Hepatocyte (in vitro differentiated cells): Measurements from ENCODE around the gene CCR5. TPM values are rescaled to one million over a fixed set of nuclear protein-coding genes. Genes with fewer than 3 reads are reported as not detected.

Experiments
- DNase-seq: peaks from one replicate; pipeline ENCODE4 v3.0.0-alpha.2; 2016; ENCODE audit warnings: low spot score
- H2AFZ ChIP-seq: fragments of 200-600 bp; sonication (generic); 2 replicates; pipeline ENCODE4 v1.6.0; 2016; ENCODE audit warnings: antibody characterized with exemption, mild to moderate bottlenecking
- H3K27ac ChIP-seq: fragments of 200-600 bp; sonication (generic); 2 replicates; pipeline ENCODE4 v1.5.1; 2016; ENCODE audit warnings: mild to moderate bottlenecking
- H3K27me3 ChIP-seq: fragments of 200-600 bp; sonication (generic); 2 replicates; pipeline ENCODE4 v1.6.1; 2016
- H3K36me3 ChIP-seq: fragments of 200-600 bp; sonication (generic); replicated peaks from 2 replicates; pipeline ENCODE4 v1.5.1; 2016; ENCODE audit warnings: low read depth; ENCODE audit not compliant: insufficient read depth
- H3K4me1 ChIP-seq: fragments of 200-600 bp; sonication (generic); 2 replicates; pipeline ENCODE4 v1.5.1; 2016; ENCODE audit warnings: mild to moderate bottlenecking, moderate library complexity; ENCODE audit not compliant: insufficient read depth
- H3K4me2 ChIP-seq: fragments of 200-600 bp; sonication (generic); 2 replicates; pipeline ENCODE4 v1.6.0; 2016
- H3K4me3 ChIP-seq: fragments of 200-600 bp; sonication (generic); 2 replicates; pipeline ENCODE4 v1.5.1; 2016; ENCODE audit warnings: mild to moderate bottlenecking
- H3K79me2 ChIP-seq: fragments of 200-600 bp; sonication (generic); 2 replicates; pipeline ENCODE4 v1.6.0; 2017; ENCODE audit warnings: mild to moderate bottlenecking
- H3K9me2 ChIP-seq: fragments of 200-600 bp; sonication (generic); replicated peaks from 2 replicates; pipeline ENCODE4 v1.6.0; 2017; ENCODE audit warnings: mild to moderate bottlenecking; ENCODE audit not compliant: insufficient read depth
- H3K9me3 ChIP-seq: fragments of 200-600 bp; sonication (generic); 2 replicates; pipeline ENCODE4 v1.5.1; 2016; ENCODE audit warnings: low read depth, mild to moderate bottlenecking
- H4K20me1 ChIP-seq: fragments of 200-600 bp; sonication (generic); 2 replicates; pipeline ENCODE4 v1.6.0; 2016; ENCODE audit warnings: mild to moderate bottlenecking; ENCODE audit not compliant: insufficient read depth, poor library complexity, severe bottlenecking
- EZH2 ChIP-seq: fragments of 200-600 bp; sonication (generic); IDR thresholded peaks from 2 replicates; pipeline ENCODE4 v1.6.1; 2016; ENCODE audit warnings: antibody characterized with exemption, mild to moderate bottlenecking, borderline replicate concordance
- EZH2phosphoT487 ChIP-seq: fragments of 200-600 bp; sonication (generic); IDR thresholded peaks from one replicate; pipeline ENCODE4 v1.6.1; 2018; ENCODE audit warnings: antibody characterized with exemption, mild to moderate bottlenecking, low read depth, moderate library complexity; ENCODE audit not compliant: unreplicated experiment, severe bottlenecking
- WGBS: methylation state at CpG from one replicate; pipeline ENCODE4 v1.1.6; 2016; ENCODE audit warnings: low lambda C conversion rate; ENCODE audit errors: missing lambda C conversion rate; 5-methylcytosine and 5-hydroxymethylcytosine counted together
- polyA plus RNA-seq: library from polyadenylated mRNA; unstranded; fragments of >200 nt; fragmentation: Nextera tagmentation; extraction: Ambion mirVana; gene quantifications from 2 replicates; pipeline ENCODE4 v1.2.1, GENCODE V29; 2016
- total RNA-seq: library from RNA; depleted of rRNA; stranded (reverse); fragments of >200 nt; gene quantifications from 2 replicates; pipeline ENCODE4 v1.2.3, GENCODE V29; 2014
- TF ChIP-seq, protein P1 (sequence below): fragments of 200-600 bp; sonication (generic); IDR thresholded peaks from 2 replicates; pipeline ENCODE4 v1.5.1; 2016; ENCODE audit warnings: antibody characterized with exemption, mild to moderate bottlenecking; ENCODE audit not compliant: poor library complexity

Gene CCR5
- total and polyA plus RNA-seq, 2 experiments from 2014 or later, result 0.07 TPM; not detected in 1

DNA sequence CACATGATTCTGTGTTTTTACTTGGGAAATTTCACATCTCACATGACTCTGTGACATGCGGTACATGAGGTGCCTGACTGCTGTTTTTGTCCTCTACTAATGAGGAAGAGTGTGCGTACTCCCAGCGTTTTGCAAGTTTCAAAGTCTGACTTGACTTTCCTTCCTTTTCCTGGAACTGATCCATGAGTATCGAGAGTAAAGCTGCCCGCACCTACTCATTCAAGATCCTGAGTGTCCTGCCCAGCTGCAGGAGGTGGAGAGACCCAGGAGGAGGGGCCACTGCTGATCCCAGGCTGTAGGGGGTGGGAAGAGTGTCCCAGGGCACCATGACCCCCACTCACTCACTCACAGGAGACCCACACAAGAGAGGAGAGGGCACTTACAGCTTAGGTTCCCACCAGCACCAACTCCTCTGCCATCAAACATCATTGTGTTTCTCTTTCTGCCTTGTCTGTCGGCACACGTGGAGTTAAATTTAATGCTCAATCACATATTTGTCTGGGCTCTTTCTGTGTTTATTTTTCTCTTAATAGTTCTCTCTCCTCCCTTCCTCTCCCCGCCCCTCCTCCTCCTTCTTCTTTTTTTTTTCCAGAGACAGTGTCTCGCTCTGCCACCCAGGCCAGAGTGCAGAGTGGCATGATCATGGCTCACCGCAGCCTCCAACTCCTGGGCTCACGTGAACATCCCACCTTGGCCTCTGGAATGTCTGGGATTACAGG is 34.7 kb downstream of the CCR5 start:
- H3K27me3 ChIP-seq, result peaks cover 5% of the 10 kb centered on the region
- peak overlapping the region; percentile 93 for H3K27ac ChIP-seq
- H3K36me3 ChIP-seq, result no peaks in the 10 kb centered on the region
- WGBS, result 51% methylated on average over 10 of the region's 11 CpGs
- no peak for TF ChIP-seq EZH2
- TF ChIP-seq, protein P1, sequence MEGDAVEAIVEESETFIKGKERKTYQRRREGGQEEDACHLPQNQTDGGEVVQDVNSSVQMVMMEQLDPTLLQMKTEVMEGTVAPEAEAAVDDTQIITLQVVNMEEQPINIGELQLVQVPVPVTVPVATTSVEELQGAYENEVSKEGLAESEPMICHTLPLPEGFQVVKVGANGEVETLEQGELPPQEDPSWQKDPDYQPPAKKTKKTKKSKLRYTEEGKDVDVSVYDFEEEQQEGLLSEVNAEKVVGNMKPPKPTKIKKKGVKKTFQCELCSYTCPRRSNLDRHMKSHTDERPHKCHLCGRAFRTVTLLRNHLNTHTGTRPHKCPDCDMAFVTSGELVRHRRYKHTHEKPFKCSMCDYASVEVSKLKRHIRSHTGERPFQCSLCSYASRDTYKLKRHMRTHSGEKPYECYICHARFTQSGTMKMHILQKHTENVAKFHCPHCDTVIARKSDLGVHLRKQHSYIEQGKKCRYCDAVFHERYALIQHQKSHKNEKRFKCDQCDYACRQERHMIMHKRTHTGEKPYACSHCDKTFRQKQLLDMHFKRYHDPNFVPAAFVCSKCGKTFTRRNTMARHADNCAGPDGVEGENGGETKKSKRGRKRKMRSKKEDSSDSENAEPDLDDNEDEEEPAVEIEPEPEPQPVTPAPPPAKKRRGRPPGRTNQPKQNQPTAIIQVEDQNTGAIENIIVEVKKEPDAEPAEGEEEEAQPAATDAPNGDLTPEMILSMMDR, result no peak
- no peak for TF ChIP-seq EZH2phosphoT487
- H3K9me3 ChIP-seq, result no peaks in the 10 kb centered on the region
- peaks cover 14% of the 10 kb centered on the region for H3K4me1 ChIP-seq
- H3K79me2 ChIP-seq, result no peaks in the 10 kb centered on the region
- peak overlapping the region; percentile 61 for H3K4me2 ChIP-seq
- peak; percentile 71 for DNase-seq
- no peaks in the 10 kb centered on the region for H4K20me1 ChIP-seq
- no peaks in the 10 kb centered on the region for H3K9me2 ChIP-seq
- no peak overlapping the region for H3K4me3 ChIP-seq
- no peak overlapping the region for H2AFZ ChIP-seq

DNA sequence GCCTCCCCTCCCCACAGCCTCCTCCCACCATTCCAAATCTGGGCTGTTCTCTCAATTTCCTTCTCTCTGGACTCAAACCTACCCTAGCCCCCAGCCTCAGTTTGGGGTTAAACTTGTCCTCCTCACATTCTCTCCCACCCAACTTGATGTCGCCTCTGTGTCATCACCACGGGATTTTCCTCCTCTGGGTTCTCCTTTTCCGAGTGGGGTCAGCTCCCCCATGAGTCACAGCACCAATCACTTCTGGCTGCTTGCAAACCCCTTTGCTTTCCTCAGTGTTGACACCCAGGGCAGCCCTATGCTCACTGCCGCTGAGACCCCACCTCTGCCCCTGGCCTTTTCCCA is 35.7 kb downstream of the CCR5 start:
- Histone ChIP-seq H3K27ac (peak overlapping the region; percentile 93), H3K4me1 (peaks cover 14% of the 10 kb centered on the region), H2AFZ (no peak overlapping the region), H3K27me3 (peaks cover 5% of the 10 kb centered on the region), H3K9me3 (no peaks in the 10 kb centered on the region), H3K4me3 (no peak overlapping the region), H4K20me1 (no peaks in the 10 kb centered on the region), H3K4me2 (no peak overlapping the region), H3K36me3 (no peaks in the 10 kb centered on the region), H3K79me2 (no peaks in the 10 kb centered on the region), H3K9me2 (no peaks in the 10 kb centered on the region)
- no peak for DNase-seq
- WGBS, result 94% methylated on average over 4 of the region's 4 CpGs
- TF ChIP-seq EZH2phosphoT487 (no peak), EZH2 (no peak)
- TF ChIP-seq, protein P1, result no peak

DNA sequence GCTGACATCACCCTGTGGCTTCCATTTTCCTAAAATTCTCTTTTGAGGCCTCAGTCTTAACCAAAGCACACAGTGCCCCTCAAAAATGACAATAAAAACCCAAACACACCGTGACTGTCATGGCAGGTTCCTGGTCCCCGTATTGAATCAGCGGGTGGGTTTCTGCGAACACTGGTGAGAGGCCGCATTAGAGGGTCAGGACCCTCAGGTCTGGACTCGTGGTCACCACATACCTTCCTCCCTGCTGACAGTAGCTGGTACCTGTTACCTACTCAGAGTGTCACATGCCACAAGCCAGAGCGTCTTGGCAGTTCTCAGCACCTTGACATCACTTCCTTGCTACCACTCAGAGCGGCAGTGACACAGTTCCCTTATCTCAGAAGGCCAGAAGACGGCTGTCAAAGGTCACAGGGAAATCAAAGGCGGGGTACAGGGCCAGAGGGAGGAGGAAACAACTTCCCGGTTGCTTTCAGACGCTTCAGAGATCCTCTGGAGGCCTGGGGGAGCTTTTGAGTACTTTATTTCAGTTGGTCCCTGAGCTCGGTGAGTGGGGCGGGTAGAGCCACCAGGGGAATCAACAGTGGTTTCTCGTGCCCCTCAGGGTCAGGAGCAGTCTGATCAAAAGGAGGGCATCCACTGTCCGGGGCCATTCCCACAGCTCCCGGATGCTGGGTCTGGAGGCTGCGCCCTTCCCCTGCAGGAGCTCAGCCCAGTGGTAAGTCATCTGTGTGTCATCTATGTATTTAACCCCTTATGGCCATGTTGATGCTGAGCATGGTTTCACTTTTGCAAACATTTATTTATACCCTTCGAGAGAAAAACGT is 36.3 kb downstream of the CCR5 start, which contains the start of the genes CCR5AS and CCRL2:
TSS of gene CCR5AS (minus strand) at position 279 of the 824 bp plus-strand sequence.
TSS of gene CCRL2 (plus strand) at position 472 of the 824 bp plus-strand sequence. CDS start 821 bp downstream, outside the sequence.
- peak; percentile 66 for DNase-seq
- Histone ChIP-seq H3K4me3 (no peak within 1 kb of the TSS), H2AFZ (no peak within 1 kb of the TSS), H3K36me3 (no peaks in the 10 kb centered on the region), H3K79me2 (no peaks in the 10 kb centered on the region), H3K9me2 (no peaks in the 10 kb centered on the region), H3K4me2 (peak within 1 kb of the TSS; percentile 61), H4K20me1 (no peaks in the 10 kb centered on the region), H3K4me1 (peaks cover 14% of the 10 kb centered on the region), H3K27me3 (peaks cover 5% of the 10 kb centered on the region), H3K9me3 (no peaks in the 10 kb centered on the region), H3K27ac (peak within 1 kb of the TSS; percentile 93)
- TF ChIP-seq, protein P1, result no peak
- TF ChIP-seq EZH2phosphoT487 (no peak), EZH2 (no peak)
- 59% methylated on average over 20 of the region's 20 CpGs for WGBS
